HG03064 (cell line): ENCODE data around the gene NUPR1.
"Not testable (repeated sequence)": the region's sequence is repeated elsewhere in the genome, so short reads cannot be mapped to it uniquely, and the experiment has no call there.

ENCODE experiments used
- ATAC-seq: cut with Tn5 transposase; IDR thresholded peaks from one replicate; pipeline ENCODE4 v1.9.1; 2021; ENCODE audit warnings: low read depth; ENCODE audit not compliant: unreplicated experiment

The NUPR1 gene

DNA sequence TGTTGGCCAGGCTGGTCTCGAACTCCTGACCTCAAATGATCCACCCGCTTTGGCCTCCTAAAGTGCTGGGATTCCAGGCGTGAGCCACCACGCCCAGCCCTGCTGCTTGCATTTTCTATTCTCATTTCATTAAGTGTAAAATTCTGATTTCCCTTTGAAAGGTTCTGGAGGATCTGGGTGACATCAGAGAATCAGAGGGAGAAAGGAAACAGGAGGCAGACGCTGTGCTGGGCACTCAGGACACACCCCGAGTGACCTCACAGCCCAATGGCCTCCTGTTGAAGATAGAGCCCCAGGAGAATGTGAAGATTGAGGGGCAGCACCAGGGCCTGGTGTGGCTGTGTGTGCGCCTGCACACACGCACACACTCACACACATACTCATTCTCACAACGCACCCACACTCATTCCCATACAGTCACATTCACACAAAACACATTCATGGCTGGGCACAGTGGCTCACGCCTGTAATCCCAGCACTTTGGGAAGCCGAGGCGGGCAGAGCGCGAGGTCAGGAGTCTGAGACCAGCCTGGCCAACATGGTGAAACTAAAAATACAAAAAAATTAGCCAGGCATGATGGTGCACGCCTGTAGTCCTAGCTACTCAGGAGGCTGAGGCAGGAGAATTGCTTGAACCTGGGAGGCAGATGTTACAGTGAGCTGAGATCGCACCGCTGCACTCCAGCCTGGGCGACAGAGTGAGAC is 38.1 kb downstream of the NUPR1 start:
- not testable (repeated sequence) for ATAC-seq

- ATAC-seq = no peak
Measured at GRCh38 chr16:28499854-28500253, 38.9 kb downstream of the NUPR1 start.

GRCh38 chr16:28498666-28499381 is 40.0 kb downstream of the NUPR1 start:
- no peak for ATAC-seq

GRCh38 chr16:28497861-28498599 is 40.7 kb downstream of the NUPR1 start:
- no peak for ATAC-seq

DNA sequence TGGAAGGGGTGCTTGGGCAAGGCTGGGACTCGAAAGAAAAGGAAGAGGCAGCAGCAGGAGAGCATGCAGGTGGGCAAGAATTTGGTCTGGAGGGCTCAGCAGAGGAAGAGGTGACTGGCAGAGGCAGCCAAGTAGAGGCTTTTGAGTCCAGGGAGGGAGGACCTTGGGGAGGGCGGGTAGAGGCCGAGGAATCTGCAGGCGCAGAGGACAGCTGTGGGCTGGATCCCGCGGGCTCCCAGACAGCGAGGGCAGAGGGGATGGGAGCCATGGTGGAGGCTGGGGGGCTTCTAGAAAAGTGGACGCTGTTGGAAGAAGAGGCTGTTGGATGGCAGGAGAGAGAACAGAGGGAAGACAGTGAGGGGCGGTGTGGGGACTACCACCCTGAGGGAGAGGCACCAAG is 41.4 kb downstream of the NUPR1 start:
- ATAC-seq = no peak

DNA sequence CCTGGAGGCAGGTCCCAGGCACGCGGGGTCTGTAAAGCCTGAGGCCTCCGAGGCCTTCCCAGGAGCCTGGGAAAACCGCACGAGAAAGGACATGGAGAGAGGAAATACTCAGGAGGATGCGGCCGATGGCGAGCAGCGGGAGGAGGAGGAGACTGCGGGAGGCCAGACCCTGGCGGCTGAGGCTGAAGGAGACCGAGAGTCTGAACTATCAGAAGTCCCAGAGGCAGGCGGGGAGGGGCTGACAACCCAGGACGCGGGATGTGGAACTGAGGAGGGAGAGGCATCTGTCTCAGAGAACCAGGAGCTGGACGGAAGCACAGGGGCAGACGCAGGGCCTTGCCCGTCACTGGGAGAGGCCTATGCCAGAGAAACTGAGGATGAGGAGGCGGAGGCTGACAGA is 41.9 kb downstream of the NUPR1 start:
- ATAC-seq = no peak

DNA sequence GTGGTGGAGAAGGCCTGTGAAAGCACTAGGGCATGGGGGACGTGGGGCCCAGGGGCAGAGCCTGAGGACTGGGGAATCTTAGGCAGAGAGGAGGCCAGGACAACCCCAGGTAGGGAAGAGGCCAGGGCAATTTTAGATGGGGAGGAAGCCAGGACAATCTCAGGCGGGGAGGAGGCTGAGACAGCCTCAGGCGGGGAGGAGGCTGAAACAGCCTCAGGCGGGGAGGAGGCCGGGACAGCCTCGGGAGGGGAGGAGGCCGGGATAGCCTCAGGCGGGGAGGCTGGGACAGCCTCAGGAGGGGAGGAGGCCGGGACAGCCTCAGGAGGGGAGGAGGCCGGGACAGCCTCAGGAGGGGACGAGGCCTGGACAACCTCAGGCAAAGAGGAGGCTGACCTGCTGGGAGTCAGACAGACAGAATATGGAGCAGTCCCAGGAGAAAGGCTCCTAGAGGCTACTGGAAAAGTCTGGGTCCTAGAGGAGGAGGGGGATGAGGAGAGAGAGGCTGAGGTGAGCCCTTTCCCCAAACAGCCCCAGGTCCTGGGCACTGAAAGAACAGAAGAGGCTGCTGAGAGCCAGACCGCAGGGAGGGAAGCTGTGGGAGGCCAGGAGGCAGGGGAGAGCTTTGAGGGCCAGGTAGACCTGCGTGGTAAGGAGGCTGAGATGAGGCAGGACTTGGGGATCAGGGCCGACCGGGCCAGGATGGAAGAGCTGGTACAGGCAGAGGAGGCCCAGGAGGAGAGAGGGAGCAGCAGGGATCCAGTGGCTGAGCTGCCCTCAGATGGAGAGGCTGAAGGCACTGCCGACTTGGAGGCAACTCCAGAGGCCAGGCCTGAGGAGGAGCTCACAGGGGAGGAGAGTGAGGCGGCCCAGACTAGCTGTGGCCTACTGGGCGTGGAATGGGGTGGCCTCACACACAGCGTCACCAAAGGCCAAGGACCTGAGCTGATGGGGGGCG is 42.7 kb downstream of the NUPR1 start:
- ATAC-seq = no peak

DNA sequence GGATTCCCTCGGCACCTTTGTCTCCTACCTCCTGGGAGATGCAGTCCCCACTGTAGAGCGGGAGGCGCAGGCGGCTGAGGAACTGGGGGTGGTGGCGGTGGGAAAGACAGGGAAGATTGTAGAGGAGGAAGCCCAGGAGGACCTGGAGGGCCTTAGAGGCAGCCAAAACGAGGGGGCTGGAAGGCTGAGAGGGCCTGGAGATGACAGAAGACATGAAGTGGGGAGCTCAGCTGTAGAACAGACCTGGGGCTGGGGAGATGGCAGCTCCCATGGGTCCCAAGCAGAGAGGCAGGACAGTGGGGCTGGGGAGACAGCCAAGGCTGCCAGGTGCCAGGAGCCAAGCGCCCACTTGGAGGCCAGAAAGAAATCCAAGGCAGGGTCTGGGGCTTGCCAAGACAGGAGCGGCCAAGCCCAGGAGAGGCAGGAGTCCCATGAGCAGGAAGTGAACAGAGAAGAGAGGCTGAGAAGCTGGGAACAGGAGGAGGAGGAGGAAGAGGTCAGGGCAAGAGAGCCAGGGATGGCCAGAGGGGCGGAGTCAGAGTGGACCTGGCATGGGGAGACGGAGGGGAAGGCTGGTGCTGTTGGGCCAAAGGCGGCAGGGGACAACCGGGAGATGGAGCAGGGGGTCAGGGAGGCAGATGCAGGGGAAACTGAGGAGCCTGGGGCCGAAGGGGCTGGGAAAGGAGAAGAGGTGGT is 43.5 kb downstream of the NUPR1 start:
- ATAC-seq = no peak

DNA sequence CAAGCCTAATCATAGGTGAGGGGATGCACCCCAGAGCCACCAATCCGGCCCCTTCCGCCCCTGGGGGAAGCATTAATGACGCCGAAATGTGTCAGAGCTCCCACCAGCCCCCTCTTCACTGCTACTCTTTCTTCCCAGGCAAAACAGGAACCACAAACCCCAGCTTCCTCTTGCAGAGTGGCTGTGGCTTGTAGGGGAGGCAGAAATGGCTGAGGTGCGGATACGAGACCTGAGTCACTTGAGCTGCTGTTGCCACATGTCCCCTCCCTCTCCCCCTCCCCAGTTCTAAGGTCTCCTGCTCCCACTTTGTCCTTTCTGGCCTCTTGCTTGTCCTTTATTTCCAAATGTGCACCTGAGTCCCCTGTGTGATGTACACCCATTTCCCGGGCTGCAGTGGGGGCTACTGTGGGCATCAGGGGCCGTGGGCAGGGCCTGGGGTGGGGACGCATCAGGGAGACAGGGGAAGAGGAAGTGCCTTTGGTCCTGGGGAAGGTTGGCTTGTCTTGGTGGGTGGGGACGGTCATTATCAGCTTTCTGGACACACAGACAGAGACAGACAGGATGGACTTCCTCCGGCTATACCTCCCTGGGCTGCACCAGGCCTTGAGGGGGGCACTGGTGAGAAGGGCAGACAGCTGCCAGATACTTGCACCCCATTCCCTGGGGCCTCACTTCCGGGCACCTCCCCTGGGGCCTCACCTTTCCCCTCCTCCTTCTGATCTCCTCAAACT is 44.5 kb downstream of the NUPR1 start, which contains the start of gene APOBR:
Gene APOBR, plus strand, starts transcription at position 523 of the 731 bp plus-strand sequence. Its CDS starts 39 bp downstream, at position 562.
- ATAC-seq = no peak

DNA sequence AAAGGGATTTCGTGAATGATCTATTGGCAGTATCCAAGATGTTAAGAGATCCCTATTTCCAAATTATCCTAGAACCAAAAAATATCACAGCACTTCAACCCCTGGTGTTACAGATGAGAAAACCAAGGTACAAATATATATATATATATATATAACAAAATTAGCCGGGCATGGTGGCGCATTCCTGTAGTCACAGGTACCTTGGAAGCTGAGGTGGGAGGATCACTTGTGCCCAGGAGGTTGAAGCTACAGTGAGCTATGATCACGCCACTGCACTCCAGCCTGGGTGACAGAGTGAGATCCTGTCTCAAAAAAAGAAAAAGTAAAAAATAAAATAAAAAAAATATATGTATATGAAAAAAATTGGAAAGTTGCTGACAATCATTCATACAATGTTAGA is 46.3 kb downstream of the NUPR1 start:
- ATAC-seq = no peak

GRCh38 chr16:28491970-28492474 is 46.8 kb downstream of the NUPR1 start, which contains the start of gene CLN3:
Gene CLN3, minus strand, starts transcription at chr16:28492074. Its CDS starts 315 bp downstream, at chr16:28491759.
- ATAC-seq = peak; percentile 57

DNA sequence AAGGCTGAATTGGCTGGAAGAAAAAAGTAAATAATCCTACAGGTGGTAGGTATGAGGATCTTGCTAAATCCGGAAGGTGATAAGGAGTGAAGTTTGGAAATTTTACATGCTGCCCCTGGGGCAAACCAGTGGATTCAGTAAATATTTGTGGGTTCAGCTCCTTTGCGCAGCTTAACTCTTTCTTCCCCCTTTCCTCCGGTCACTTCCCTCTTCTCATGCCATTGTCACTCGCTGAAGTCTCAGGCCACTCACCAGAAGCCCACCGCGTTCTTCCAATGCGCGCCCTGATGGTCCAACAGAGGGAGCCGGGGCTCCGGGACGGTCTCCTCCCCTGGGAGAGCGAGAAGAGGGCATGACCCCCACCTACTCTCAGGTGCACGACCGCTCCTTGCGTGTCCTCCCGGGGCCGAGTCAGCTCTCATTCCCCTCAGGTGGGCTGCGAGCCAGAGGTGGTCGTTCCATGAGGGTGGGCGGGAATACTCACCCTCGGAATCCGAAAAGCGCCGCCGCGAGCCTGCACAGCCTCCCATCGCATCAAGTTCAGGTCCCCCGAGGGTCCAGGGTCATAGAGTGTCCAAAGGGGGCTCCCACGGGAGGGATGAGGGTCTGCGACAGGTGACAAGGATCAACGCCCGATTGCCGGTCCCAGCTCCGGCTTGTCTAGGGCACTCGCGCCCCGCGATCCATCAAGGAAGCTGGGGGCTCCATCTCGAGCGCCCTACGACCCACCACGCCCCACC is 47.4 kb downstream of the NUPR1 start:
- ATAC-seq = no peak

DNA sequence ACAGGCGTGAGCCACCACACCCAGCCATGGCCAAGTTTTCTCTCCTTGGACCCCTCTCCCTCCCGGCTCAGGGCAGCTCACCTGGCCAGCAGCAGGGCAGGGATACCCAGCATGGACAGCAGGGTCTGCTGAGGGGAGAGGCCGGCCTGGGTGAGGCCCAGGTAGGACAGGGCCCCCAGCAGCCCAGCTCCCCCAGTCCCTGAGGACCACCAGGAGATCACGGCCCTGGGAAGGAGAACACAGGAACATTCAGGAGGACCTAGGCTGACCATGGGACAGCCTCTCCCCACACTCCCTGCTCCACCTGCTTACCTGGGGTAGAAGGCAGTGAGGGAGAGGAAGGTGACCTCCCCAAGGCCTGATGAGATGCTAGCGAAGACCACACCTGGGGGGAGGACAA is 52.5 kb downstream of the NUPR1 start:
- no peak for ATAC-seq

DNA sequence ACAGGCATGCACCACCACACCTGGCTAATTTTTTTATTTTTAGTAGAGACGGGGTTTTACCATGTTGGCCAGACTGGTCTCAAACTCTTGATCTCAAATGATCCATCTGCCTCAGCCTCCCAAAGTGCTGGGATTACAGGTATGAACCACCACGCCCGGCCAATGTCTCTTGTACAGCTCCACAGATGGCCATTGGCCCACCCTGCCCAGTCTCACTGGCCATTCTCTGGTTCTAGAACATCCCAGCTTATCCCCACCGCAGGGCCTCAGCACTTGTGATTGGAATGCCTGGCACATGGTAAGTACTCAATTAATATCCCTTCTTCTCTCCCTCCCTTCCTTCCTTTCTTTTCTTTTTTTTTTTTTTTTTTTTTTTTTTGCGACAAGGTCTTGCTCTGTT is 55.4 kb downstream of the NUPR1 start:
- not testable (repeated sequence) for ATAC-seq
